MM.1S (cell line): ENCODE measurements around the gene RTN4R.

Experiments
- DNase-seq: peaks from one replicate; pipeline ENCODE4 v3.0.0-alpha.2; 2015
- H2AFZ ChIP-seq: fragments of 300-600 bp; sonication (generic); 2 replicates; pipeline ENCODE4 v1.6.0; 2016; ENCODE audit warnings: antibody characterized with exemption, low read length
- H3F3A ChIP-seq: fragments of 300-600 bp; sonication (generic); 2 replicates; pipeline ENCODE4 v1.6.1; 2016; ENCODE audit warnings: mild to moderate bottlenecking, antibody characterized with exemption, low read length, moderate library complexity, mixed read lengths; ENCODE audit not compliant: insufficient read depth
- H3K27ac ChIP-seq: fragments of 300-600 bp; sonication (generic); 2 replicates; pipeline ENCODE4 v1.5.1; 2016; ENCODE audit warnings: mild to moderate bottlenecking, low read length
- H3K27me3 ChIP-seq: fragments of 300-600 bp; sonication (generic); replicated peaks from 2 replicates; pipeline ENCODE4 v1.6.0; 2016; ENCODE audit warnings: low read length; ENCODE audit not compliant: insufficient read depth
- H3K36me3 ChIP-seq: fragments of 300-600 bp; sonication (generic); replicated peaks from 2 replicates; pipeline ENCODE4 v1.6.1; 2016; ENCODE audit warnings: mild to moderate bottlenecking, low read length, mixed read lengths; ENCODE audit not compliant: insufficient read depth
- H3K4me1 ChIP-seq: fragments of 300-600 bp; sonication (generic); 2 replicates; pipeline ENCODE4 v1.6.1; 2016; ENCODE audit warnings: low read length, mixed read lengths
- H3K4me2 ChIP-seq: fragments of 300-600 bp; sonication (generic); 2 replicates; pipeline ENCODE4 v1.6.0; 2016; ENCODE audit warnings: low read depth, low read length
- H3K4me3 ChIP-seq: fragments of 300-600 bp; sonication (generic); 2 replicates; pipeline ENCODE4 v1.5.1; 2016; ENCODE audit warnings: low read length, mixed read lengths
- H3K79me2 ChIP-seq: fragments of 300-600 bp; sonication (generic); 2 replicates; pipeline ENCODE4 v1.6.1; 2016; ENCODE audit warnings: mixed run types, low read length, mixed read lengths
- H3K9ac ChIP-seq: fragments of 300-600 bp; sonication (generic); 2 replicates; pipeline ENCODE4 v1.6.1; 2016; ENCODE audit warnings: low read length, mixed read lengths
- H3K9me2 ChIP-seq: fragments of 300-600 bp; sonication (generic); replicated peaks from 2 replicates; pipeline ENCODE4 v1.6.1; 2016; ENCODE audit warnings: mild to moderate bottlenecking, low read length, mixed read lengths; ENCODE audit not compliant: insufficient read depth
- H3K9me3 ChIP-seq: fragments of 300-600 bp; sonication (generic); replicated peaks from 2 replicates; pipeline ENCODE4 v1.6.1; 2016; ENCODE audit warnings: mild to moderate bottlenecking, low read length, mixed read lengths; ENCODE audit not compliant: insufficient read depth
- H4K20me1 ChIP-seq: fragments of 300-600 bp; sonication (generic); 2 replicates; pipeline ENCODE4 v1.6.1; 2016; ENCODE audit warnings: mild to moderate bottlenecking, low read length, moderate library complexity, mixed read lengths; ENCODE audit not compliant: insufficient read depth
- CTCF ChIP-seq: fragments of 300-600 bp; sonication (generic); IDR thresholded peaks from 2 replicates; pipeline ENCODE4 v1.5.1; 2016; ENCODE audit warnings: antibody characterized with exemption, low read length, mixed read lengths
- EZH2 ChIP-seq: fragments of 300-600 bp; sonication (generic); optimal IDR thresholded peaks from 2 replicates; pipeline ENCODE3; 2017; ENCODE audit warnings: low read depth, mild to moderate bottlenecking, antibody characterized with exemption, low read length, mixed read lengths
- EZH2phosphoT487 ChIP-seq: fragments of 300-600 bp; sonication (generic); IDR thresholded peaks from 2 replicates; pipeline ENCODE4 v1.6.1; 2018; ENCODE audit warnings: antibody characterized with exemption, low read length

The RTN4R gene

DNA sequence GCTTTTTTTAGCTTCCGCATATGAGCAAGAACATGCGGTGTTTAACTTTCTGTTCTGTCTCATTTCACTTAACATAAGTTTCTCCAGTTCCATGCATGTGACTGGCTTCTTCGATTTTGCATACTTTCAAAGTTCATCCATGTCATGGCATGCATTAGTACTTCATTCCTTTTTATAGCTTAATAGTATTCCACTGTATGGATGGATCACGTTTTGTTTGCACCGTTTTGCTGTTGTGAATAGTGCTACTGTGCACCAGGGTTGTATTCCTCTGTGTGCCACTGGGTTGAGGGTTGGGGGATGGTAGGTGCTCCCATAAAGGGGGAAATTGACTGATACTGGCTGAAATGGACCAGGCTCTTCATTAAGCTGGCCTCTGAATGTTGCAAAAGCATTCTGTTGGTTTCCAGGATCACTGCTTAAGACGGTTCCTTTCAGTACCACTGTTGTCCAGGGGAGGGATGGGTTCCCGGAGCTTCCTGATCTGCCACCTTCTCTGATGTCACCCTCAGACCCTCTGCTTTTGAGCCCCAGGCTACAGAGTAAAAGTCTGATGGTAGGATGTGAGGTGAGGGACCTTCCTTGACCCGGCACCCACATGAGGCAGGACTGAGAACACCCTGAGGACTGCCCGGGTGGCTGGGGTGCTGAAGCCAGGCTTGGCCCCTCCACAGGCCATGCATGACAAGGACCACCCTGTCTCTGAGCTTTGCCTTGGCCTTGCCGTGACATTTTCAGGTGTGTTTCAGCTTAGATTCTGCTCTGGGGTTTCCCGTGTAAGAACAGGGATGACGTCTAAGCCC lies 27.3 kb upstream of the RTN4R start:
- H3K79me2 ChIP-seq: no peaks in the 10 kb centered on the region
- H3K27ac ChIP-seq: no peak overlapping the region
- no peaks in the 10 kb centered on the region for H3K4me1 ChIP-seq
- no peaks in the 10 kb centered on the region for H3K9me2 ChIP-seq
- H3K4me3 ChIP-seq: no peak overlapping the region
- H3K9ac ChIP-seq: no peak overlapping the region
- TF ChIP-seq EZH2 (no peak), EZH2phosphoT487 (no peak), CTCF (no peak)
- no peak overlapping the region for H3K4me2 ChIP-seq
- no peaks in the 10 kb centered on the region for H3K36me3 ChIP-seq
- peaks cover 57% of the 10 kb centered on the region for H3K27me3 ChIP-seq
- H4K20me1 ChIP-seq: no peaks in the 10 kb centered on the region
- no peak for DNase-seq
- no peaks in the 10 kb centered on the region for H3K9me3 ChIP-seq
- H2AFZ ChIP-seq: no peak overlapping the region
- H3F3A ChIP-seq: no peaks in the 10 kb centered on the region

- Histone ChIP-seq H3K9ac (no peak overlapping the region), H3K4me2 (no peak overlapping the region), H3K27ac (no peak overlapping the region), H3K79me2 (no peaks in the 10 kb centered on the region), H3K9me2 (no peaks in the 10 kb centered on the region), H3F3A (no peaks in the 10 kb centered on the region), H4K20me1 (no peaks in the 10 kb centered on the region), H3K4me3 (no peak overlapping the region), H3K4me1 (no peaks in the 10 kb centered on the region), H2AFZ (no peak overlapping the region), H3K36me3 (no peaks in the 10 kb centered on the region), H3K27me3 (peaks cover 63% of the 10 kb centered on the region), H3K9me3 (no peaks in the 10 kb centered on the region)
- DNase-seq: no peak
- TF ChIP-seq EZH2 (no peak), EZH2phosphoT487 (no peak), CTCF (no peak)
These were observed 24.6 kb upstream of the RTN4R start for GRCh38 chr22:20292673-20293232.

DNA sequence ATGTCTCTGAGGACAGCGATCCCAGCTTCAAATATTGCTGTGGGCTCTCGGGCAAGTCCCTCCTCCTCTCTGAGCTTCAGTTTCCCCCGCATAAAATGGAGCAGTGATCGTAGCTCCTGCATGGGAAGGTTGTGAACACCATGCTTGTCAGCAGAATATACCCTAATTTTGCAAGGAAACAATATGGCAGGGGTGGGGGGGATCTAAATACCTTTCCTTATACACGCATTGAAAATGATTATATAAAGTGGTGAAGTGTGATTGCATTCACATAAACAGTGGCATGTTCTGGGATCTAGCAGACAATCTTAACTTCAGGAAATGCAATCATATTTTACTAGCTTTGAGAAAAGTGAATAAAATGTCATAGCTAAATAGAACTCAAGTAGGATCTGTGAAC lies 24.0 kb upstream of the RTN4R start:
- TF ChIP-seq CTCF: no peak
- Histone ChIP-seq H3K9ac (no peak overlapping the region), H3K36me3 (no peaks in the 10 kb centered on the region), H3K9me3 (no peaks in the 10 kb centered on the region), H3K4me2 (no peak overlapping the region), H3K4me1 (no peaks in the 10 kb centered on the region), H3K79me2 (no peaks in the 10 kb centered on the region), H3F3A (no peaks in the 10 kb centered on the region), H3K4me3 (no peak overlapping the region), H3K27ac (no peak overlapping the region), H2AFZ (no peak overlapping the region), H3K9me2 (no peaks in the 10 kb centered on the region), H3K27me3 (peaks cover 57% of the 10 kb centered on the region), H4K20me1 (no peaks in the 10 kb centered on the region)
- DNase-seq: no peak
